ENCODE data around the gene RGS17.

- no peak for TF ChIP-seq CTCF (IDR thresholded peaks at IDR 0.05)
- no peak for TF ChIP-seq POLR2A (IDR thresholded peaks at IDR 0.05)
Observed at GRCh38 chr6:153087436-153087835, 43.6 kb downstream of the RGS17 start.
